Measurements from ENCODE around the gene FAM53A.
"Not testable (repeated sequence)": the region's sequence is repeated elsewhere in the genome, so short reads cannot be mapped to it uniquely, and the experiment has no call there.

Gene FAM53A

GRCh38 chr4:1641671-1642070 lies 42.4 kb downstream of the FAM53A start:
- no peak overlapping the region for H3K4me3 ChIP-seq (ENCODE audit: low read depth, low read length)
- TF ChIP-seq CTCF (IDR thresholded peaks at IDR 0.05; ENCODE audit: low read depth, low read length), result no peak

DNA sequence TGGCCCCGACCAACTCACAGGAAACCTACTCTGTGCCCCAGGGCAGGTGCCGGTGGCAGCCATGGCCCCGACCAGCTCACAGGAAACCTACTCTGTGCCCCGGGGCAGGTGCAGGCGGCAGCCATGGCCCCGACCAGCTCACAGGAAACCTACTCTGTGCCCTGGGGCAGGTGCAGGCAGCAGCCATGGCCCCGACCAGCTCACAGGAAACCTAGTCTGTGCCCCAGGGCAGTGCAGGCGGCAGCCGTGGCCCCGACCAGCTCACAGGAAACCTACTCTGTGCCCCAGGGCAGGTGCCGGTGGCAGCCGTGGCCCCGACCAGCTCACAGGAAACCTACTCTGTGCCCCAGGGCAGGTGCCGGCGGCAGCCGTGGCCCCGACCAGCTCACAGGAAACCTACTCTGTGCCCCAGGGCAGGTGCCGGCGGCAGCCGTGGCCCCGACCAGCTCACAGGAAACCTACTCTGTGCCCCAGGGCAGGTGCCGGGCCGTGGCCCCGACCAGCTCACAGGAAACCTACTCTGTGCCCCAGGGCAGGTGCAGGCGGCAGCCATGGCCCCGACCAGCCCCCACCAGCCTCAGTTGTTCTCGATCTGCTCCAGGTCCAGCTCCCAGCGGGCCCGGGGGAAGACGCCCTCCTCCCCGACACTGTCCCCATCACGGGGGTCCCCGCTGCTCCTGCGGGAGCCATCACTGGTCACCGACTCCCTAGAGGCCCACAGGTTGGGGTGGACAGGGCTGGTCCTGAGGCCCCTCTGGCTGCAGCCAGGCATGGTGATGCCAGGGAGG lies 43.2 kb downstream of the FAM53A start:
- H3K4me3 ChIP-seq (ENCODE audit: low read depth, low read length), result not testable (repeated sequence)

DNA sequence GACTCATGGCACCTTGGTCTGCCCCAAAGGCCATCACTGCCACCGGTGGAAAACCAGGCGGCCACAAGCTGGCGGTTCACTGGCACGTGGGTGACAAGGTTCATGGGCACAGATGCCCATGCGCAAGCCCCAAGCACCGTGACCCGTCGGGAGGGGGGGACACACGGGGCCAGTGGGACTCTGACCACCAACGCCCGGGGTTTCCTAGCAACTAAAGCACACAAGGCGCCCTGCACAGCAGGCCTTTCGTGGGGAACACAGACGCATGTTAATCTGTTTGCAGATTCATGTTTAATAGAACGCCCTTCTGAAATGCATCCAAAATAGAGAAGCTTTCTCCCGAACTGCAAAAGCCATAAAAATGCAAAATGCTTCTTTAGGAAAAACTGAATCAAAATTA lies 43.9 kb downstream of the FAM53A start:
- no peak for TF ChIP-seq CTCF (IDR thresholded peaks at IDR 0.05; ENCODE audit: low read depth, low read length)
- H3K4me3 ChIP-seq (ENCODE audit: low read depth, low read length), result no peak overlapping the region

DNA sequence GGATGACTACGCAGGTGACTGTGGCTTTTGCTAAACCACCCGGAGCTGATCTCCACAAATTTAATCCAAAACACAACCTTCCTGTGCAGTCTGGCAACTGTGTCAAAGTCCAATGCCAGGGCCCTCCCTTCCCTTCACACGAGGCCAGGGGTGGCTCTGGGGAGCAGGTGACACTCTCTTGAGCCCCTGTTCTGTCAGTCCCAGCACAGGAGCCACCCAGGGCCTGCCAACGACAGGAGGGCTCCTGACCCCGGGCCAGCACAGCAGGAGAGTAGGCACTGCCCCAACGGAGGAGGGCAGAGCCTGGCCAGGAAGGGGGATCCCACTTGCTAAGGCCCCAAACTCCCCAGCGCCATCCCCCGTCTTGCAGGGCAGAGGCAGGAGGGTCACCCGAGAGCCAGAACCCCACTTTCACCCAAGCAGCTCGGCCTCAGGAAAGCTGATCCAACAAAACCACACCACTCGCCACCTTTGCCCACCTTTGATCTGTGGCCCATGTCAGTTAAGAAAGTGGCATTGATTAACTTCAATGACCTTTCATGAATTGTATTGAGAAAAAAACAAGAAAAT lies 44.7 kb downstream of the FAM53A start:
- no peak for TF ChIP-seq CTCF (IDR thresholded peaks at IDR 0.05; ENCODE audit: low read depth, low read length)
- H3K4me3 ChIP-seq (ENCODE audit: low read depth, low read length), result no peak overlapping the region

GRCh38 chr4:1638873-1639272 lies 45.2 kb downstream of the FAM53A start:
- TF ChIP-seq CTCF (IDR thresholded peaks at IDR 0.05; ENCODE audit: low read depth, low read length), result no peak
- H3K4me3 ChIP-seq (ENCODE audit: low read depth, low read length), result no peak overlapping the region

GRCh38 chr4:1638272-1638598 lies 45.9 kb downstream of the FAM53A start:
- no peak for TF ChIP-seq CTCF (IDR thresholded peaks at IDR 0.05; ENCODE audit: low read depth, low read length)
- H3K4me3 ChIP-seq (ENCODE audit: low read depth, low read length), result no peak overlapping the region

DNA sequence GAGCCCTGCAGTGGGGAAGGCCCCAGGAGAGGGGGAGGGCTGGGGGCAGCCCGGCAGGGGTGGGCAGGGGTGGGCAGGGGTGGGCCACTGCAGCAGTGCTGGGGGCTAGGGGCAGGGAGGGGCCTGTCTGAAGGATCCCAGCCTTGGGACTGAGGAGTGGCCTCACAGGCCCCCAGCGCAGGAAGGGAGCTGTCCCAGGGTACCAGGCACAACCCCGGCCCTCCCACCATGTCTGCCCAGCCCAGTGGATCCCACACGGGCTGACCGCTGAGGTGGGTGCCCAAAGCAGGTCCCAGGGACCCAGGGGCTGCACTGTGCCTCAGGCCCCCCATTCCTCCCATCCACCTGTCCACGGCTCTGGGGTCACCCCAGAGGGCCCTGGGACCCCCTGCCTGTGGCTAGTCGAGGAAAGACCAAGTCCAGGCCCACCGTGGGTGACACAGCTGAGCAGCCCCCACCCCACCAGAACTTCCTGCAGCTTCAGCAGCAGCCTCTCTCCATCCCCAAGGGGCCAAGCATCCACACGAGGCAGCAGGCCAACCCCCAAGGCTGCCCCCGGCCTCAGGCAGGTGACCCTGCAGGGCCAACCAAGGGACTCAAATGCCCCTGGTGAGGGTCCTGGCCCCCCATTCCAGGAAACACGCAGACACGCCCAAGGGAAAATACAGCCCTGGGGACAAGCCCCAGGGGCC lies 46.4 kb downstream of the FAM53A start:
- no peak for TF ChIP-seq CTCF (IDR thresholded peaks at IDR 0.05; ENCODE audit: low read depth, low read length)
- no peak overlapping the region for H3K4me3 ChIP-seq (ENCODE audit: low read depth, low read length)
